Lower lobe of right lung (tissue), 2 donors: ENCODE results near the gene LSMEM2. TPM values are rescaled to one million over a fixed set of nuclear protein-coding genes. Genes with fewer than 3 reads are reported as not detected.

Experiments used
- ATAC-seq, 2 donors: fragments of 200-7000 bp; cut with Tn5 transposase; one replicate each; pipeline ENCODE4 v1.9.1; 2020 to 2022; ENCODE audit warnings: mild to moderate bottlenecking in 2 of 2, moderate library complexity in 2 of 2
- DNase-seq: peaks from one replicate; pipeline ENCODE4 v3.0.0-alpha.2; 2020
- H3K27ac ChIP-seq: fragments of 200-600 bp; one replicate; pipeline ENCODE4 v1.8.0; 2022
- H3K27me3 ChIP-seq: fragments of 200-600 bp; one replicate; pipeline ENCODE4 v1.8.0; 2022; ENCODE audit warnings: low read depth
- H3K36me3 ChIP-seq: fragments of 200-600 bp; one replicate; pipeline ENCODE4 v1.8.0; 2022; ENCODE audit warnings: mild to moderate bottlenecking
- H3K4me1 ChIP-seq: fragments of 200-600 bp; one replicate; pipeline ENCODE4 v1.8.0; 2022
- H3K4me3 ChIP-seq: fragments of 200-600 bp; one replicate; pipeline ENCODE4 v1.8.0; 2022; ENCODE audit warnings: mild to moderate bottlenecking
- H3K9me3 ChIP-seq: fragments of 200-600 bp; one replicate; pipeline ENCODE4 v1.8.0; 2022
- CTCF ChIP-seq: fragments of 200-600 bp; IDR thresholded peaks from one replicate; pipeline ENCODE4 v1.8.0; 2022; ENCODE audit warnings: antibody characterized with exemption, mild to moderate bottlenecking
- intact Hi-C: fragments of 100-400 bp; cut with DNase I; formaldehyde crosslinking; loops from one replicate; pipeline ENCODE4 v1.11.0; 2022
- total RNA-seq: library from RNA; stranded (reverse); fragmentation: NEBNext Ultra II Directional; extraction: Animal tissue kit (Norgen Biotek cat#: 25700); gene quantifications from one replicate; pipeline ENCODE4 v1.2.1, GENCODE V29; 2021
- donor health status: DM: no; HTN: yes; CAD: no; lungs with severe emphysema.

Gene LSMEM2
- total RNA-seq, 1 donor from 2014 or later, result not detected

GRCh38 chr3:50266017-50266416 is 12.9 kb upstream of the LSMEM2 start:
- intact Hi-C loops, result no loop called here
- no peak for DNase-seq
- no peaks in the 10 kb centered on the region for H3K9me3 ChIP-seq
- H3K36me3 ChIP-seq, result no peaks in the 10 kb centered on the region
- peak overlapping the region; percentile 93 for H3K27ac ChIP-seq
- ATAC-seq, result no peak
- H3K4me1 ChIP-seq, result peaks cover 65% of the 10 kb centered on the region
- H3K27me3 ChIP-seq, result no peaks in the 10 kb centered on the region
- no peak for TF ChIP-seq CTCF
- H3K4me3 ChIP-seq, result peak overlapping the region; percentile 62

GRCh38 chr3:50266836-50267235 is 12.1 kb upstream of the LSMEM2 start:
- no peaks in the 10 kb centered on the region for H3K36me3 ChIP-seq
- DNase-seq (no peak), ATAC-seq (no peak)
- peak overlapping the region; percentile 93 for H3K27ac ChIP-seq
- H3K4me3 ChIP-seq, result peak overlapping the region; percentile 62
- peaks cover 64% of the 10 kb centered on the region for H3K4me1 ChIP-seq
- no peak for TF ChIP-seq CTCF
- H3K9me3 ChIP-seq, result no peaks in the 10 kb centered on the region
- no peaks in the 10 kb centered on the region for H3K27me3 ChIP-seq
- intact Hi-C loops, result no loop called here

GRCh38 chr3:50267280-50267913 is 11.5 kb upstream of the LSMEM2 start:
- DNase-seq (peak; percentile 80), ATAC-seq (peak; percentile 49 to 57)
- H3K4me1 ChIP-seq, result peaks cover 64% of the 10 kb centered on the region
- intact Hi-C loops, result no loop called here
- peak overlapping the region; percentile 93 for H3K27ac ChIP-seq
- no peaks in the 10 kb centered on the region for H3K9me3 ChIP-seq
- H3K4me3 ChIP-seq, result peak overlapping the region; percentile 62
- H3K27me3 ChIP-seq, result no peaks in the 10 kb centered on the region
- no peaks in the 10 kb centered on the region for H3K36me3 ChIP-seq
- no peak for TF ChIP-seq CTCF

- Histone ChIP-seq H3K4me1 (peaks cover 73% of the 10 kb centered on the region), H3K27me3 (no peaks in the 10 kb centered on the region), H3K9me3 (no peaks in the 10 kb centered on the region), H3K4me3 (peak overlapping the region; percentile 62), H3K36me3 (no peaks in the 10 kb centered on the region), H3K27ac (peak overlapping the region; percentile 93)
- no peak for TF ChIP-seq CTCF
- DNase-seq (no peak), ATAC-seq (no peak)
- intact Hi-C loops, result no loop called here
Observed at GRCh38 chr3:50268276-50268675, 10.6 kb upstream of the LSMEM2 start.

GRCh38 chr3:50268703-50269451 is 10.0 kb upstream of the LSMEM2 start, which contains the start of gene SEMA3B:
Gene SEMA3B, plus strand, starts transcription at chr3:50269147. Its CDS starts 94 bp downstream, at chr3:50269241.
- no peaks in the 10 kb centered on the region for H3K36me3 ChIP-seq
- no peaks in the 10 kb centered on the region for H3K9me3 ChIP-seq
- DNase-seq (peak; percentile 88), ATAC-seq (peak; percentile 67)
- H3K27me3 ChIP-seq, result no peaks in the 10 kb centered on the region
- peak within 1 kb of the TSS; percentile 62 for H3K4me3 ChIP-seq
- TF ChIP-seq CTCF, result no peak
- H3K4me1 ChIP-seq, result peaks cover 76% of the 10 kb centered on the region
- intact Hi-C loops, result no loop called here
- H3K27ac ChIP-seq, result peak within 1 kb of the TSS; percentile 93
